HepG2 (cell line): Measurements from ENCODE around the gene PRSS53. TPM values are rescaled to one million over a fixed set of nuclear protein-coding genes. Genes with fewer than 3 reads are reported as not detected.

ENCODE experiments used
- ATRX ChIP-seq: sonication (generic); formaldehyde crosslinking; IDR thresholded peaks from 2 replicates; pipeline ENCODE4 v1.4.0; 2020; ENCODE audit warnings: missing genetic modification reagents, borderline replicate concordance
- BHLHE40 ChIP-seq: IDR thresholded peaks from 2 replicates; pipeline ENCODE4 v1.6.1; 2011; ENCODE audit warnings: low read length, improper control_type of control experiment
- CEBPZ ChIP-seq: IDR thresholded peaks from 2 replicates; pipeline ENCODE4 v1.6.1; 2012; ENCODE audit warnings: low read length, improper control_type of control experiment
- FLYWCH1 ChIP-seq: sonication (generic); formaldehyde crosslinking; IDR thresholded peaks from 2 replicates; pipeline ENCODE4 v1.8.1; 2023; ENCODE audit warnings: mild to moderate bottlenecking, missing genetic modification reagents
- MED8 ChIP-seq: sonication (generic); formaldehyde crosslinking; IDR thresholded peaks from 2 replicates; pipeline ENCODE4 v1.8.1; 2023; ENCODE audit warnings: mild to moderate bottlenecking, missing genetic modification reagents; ENCODE audit not compliant: insufficient replicate concordance
- PAXIP1 ChIP-seq: sonication (generic); formaldehyde crosslinking; conservative IDR thresholded peaks from 2 replicates; pipeline ENCODE4 v1.4.0; 2020; ENCODE audit warnings: mild to moderate bottlenecking, missing genetic modification reagents, moderate library complexity
- TEAD2 ChIP-seq: sonication (generic); formaldehyde crosslinking; IDR thresholded peaks from 2 replicates; pipeline ENCODE4 v1.9.0; 2021; ENCODE audit warnings: missing genetic modification reagents
- TFDP1 ChIP-seq: IDR thresholded peaks from 2 replicates; pipeline ENCODE4 v1.6.1; 2016; ENCODE audit warnings: missing compliant biosample characterization, missing genetic modification reagents, borderline replicate concordance
- TGIF2 ChIP-seq: IDR thresholded peaks from 2 replicates; pipeline ENCODE4 v1.6.1; 2016; ENCODE audit warnings: control low read depth, missing compliant biosample characterization
- THYN1 ChIP-seq: sonication (generic); formaldehyde crosslinking; IDR thresholded peaks from 2 replicates; pipeline ENCODE4 v1.8.1; 2023; ENCODE audit warnings: low read depth, mild to moderate bottlenecking, moderate library complexity, missing genetic modification reagents, borderline replicate concordance
- ZBTB10 ChIP-seq: sonication (generic); formaldehyde crosslinking; IDR thresholded peaks from 2 replicates; pipeline ENCODE4 v1.4.0; 2020; ENCODE audit warnings: missing genetic modification reagents, borderline replicate concordance
- ZFX ChIP-seq: sonication (generic); formaldehyde crosslinking; IDR thresholded peaks from 2 replicates; pipeline ENCODE4 v1.4.0; 2020; ENCODE audit warnings: mild to moderate bottlenecking, low read depth, missing genetic modification reagents, moderate library complexity
- ZMAT3 ChIP-seq: sonication (generic); formaldehyde crosslinking; conservative IDR thresholded peaks from 2 replicates; pipeline ENCODE4 v1.7.0; 2021; ENCODE audit warnings: missing genetic modification reagents
- ZNF674 ChIP-seq: sonication (generic); formaldehyde crosslinking; IDR thresholded peaks from 2 replicates; pipeline ENCODE4 v1.5.0; 2020; ENCODE audit warnings: low read depth, mild to moderate bottlenecking, missing genetic modification reagents
- ZNF740 ChIP-seq: sonication (generic); formaldehyde crosslinking; IDR thresholded peaks from 2 replicates; pipeline ENCODE4 v1.4.0; 2020; ENCODE audit warnings: missing genetic modification reagents
- ZNF792 ChIP-seq: IDR thresholded peaks from 2 replicates; pipeline ENCODE4 v1.6.1; 2016
- polyA plus RNA-seq, 8 experiments: library from polyadenylated mRNA; depleted of rRNA in 3 of 8; stranded (reverse) in 7 of 8; unstranded in 1 of 8; fragments of >200 nt; fragmentation: Illumina TruSeq in 4 of 8; extraction: Trizol in 4 of 8; gene quantifications; 2 replicates each; pipeline versions ENCODE4 v1.2.1 to v1.2.3, GENCODE V29; 2011 to 2016; ENCODE audit warnings: low read depth in 4 of 8, missing spikeins in 1 of 8, mixed read lengths in 1 of 8; ENCODE audit not compliant: insufficient read depth in 1 of 8
- total RNA-seq, 5 experiments: library from RNA; depleted of rRNA; stranded (reverse); fragments of >200 nt; fragmentation: Illumina TruSeq; extraction: Trizol; gene quantifications; 2 replicates each; pipeline ENCODE4 v1.2.3, GENCODE V29; 2016; ENCODE audit warnings: low read depth in 1 of 5

The PRSS53 gene
- total and polyA plus RNA-seq, 2 of the 13 experiments (the other 11 are each of a cell fraction or from before 2014, with no cell fraction given) = 2.2 to 7.4 TPM

- TF ChIP-seq ATRX = no peak
- peak; percentile 31; the same call in 1 of the 2 replicates for TF ChIP-seq TGIF2
- TF ChIP-seq FLYWCH1 (CRISPR knock-in tag) = no peak
- no peak for TF ChIP-seq TEAD2 (CRISPR knock-in tag)
- TF ChIP-seq BHLHE40 = peak; percentile 22; the same call in 1 of the 2 replicates
- peak; percentile 37; the same call in 1 of the 2 replicates for TF ChIP-seq PAXIP1 (CRISPR knock-in tag)
- no peak for TF ChIP-seq ZBTB10 (CRISPR knock-in tag)
- no peak for TF ChIP-seq MED8 (CRISPR knock-in tag)
- TF ChIP-seq ZFX = peak; percentile 86
- TF ChIP-seq ZNF792 = peak; percentile 89; the same call in 1 of the 2 replicates
- TF ChIP-seq CEBPZ = no peak
- no peak for TF ChIP-seq ZNF674 (CRISPR knock-in tag)
- no peak for TF ChIP-seq ZNF740 (CRISPR knock-in tag)
- peak; percentile 79 for TF ChIP-seq TFDP1 (CRISPR knock-in tag)
- no peak for TF ChIP-seq THYN1 (CRISPR knock-in tag)
- no peak; the same call in 1 of the 2 replicates for TF ChIP-seq ZMAT3 (CRISPR knock-in tag)
Measured at GRCh38 chr16:31108035-31108793, 19.5 kb upstream of the PRSS53 start, which contains the start of gene BCKDK (continued).
